Liver (tissue), 9 donors: ENCODE measurements around the gene PSMB7. TPM values are rescaled to one million over a fixed set of nuclear protein-coding genes. Genes with fewer than 3 reads are reported as not detected.

Source experiments
- DNase-seq: peaks from one replicate; pipeline ENCODE4 v3.0.0-alpha.2; 2017; ENCODE audit warnings: low spot score
- H3K27ac ChIP-seq, 2 donors: one replicate each; pipeline ENCODE4 v1.7.0; 2013; ENCODE audit warnings: inconsistent platforms in 2 of 2, low read length in 2 of 2, control low read depth in 1 of 2, low read depth in 1 of 2, mild to moderate bottlenecking in 1 of 2
- H3K27me3 ChIP-seq, 4 donors: one replicate each; pipeline versions ENCODE4 v1.6.1 to v1.7.0; 2013; ENCODE audit warnings: low read length in 3 of 4, inconsistent platforms in 1 of 4, mild to moderate bottlenecking in 1 of 4, moderate library complexity in 1 of 4; ENCODE audit not compliant: control insufficient read depth in 4 of 4, insufficient read depth in 4 of 4
- H3K36me3 ChIP-seq, 4 donors: one replicate each; pipeline versions ENCODE4 v1.6.1 to v1.7.0; 2013; ENCODE audit warnings: low read length in 3 of 4, mild to moderate bottlenecking in 3 of 4, low read depth in 1 of 4, moderate library complexity in 1 of 4; ENCODE audit not compliant: control insufficient read depth in 4 of 4, insufficient read depth in 3 of 4
- H3K4me1 ChIP-seq, 4 donors: one replicate each; pipeline versions ENCODE4 v1.6.1 to v1.7.0; 2013; ENCODE audit warnings: low read length in 3 of 4, mild to moderate bottlenecking in 3 of 4, moderate library complexity in 1 of 4; ENCODE audit not compliant: control insufficient read depth in 4 of 4, insufficient read depth in 4 of 4
- H3K4me3 ChIP-seq, 3 donors: one replicate each; pipeline versions ENCODE4 v1.6.1 to v1.7.0; 2013; ENCODE audit warnings: low read length in 3 of 3, control low read depth in 1 of 3, low read depth in 1 of 3, mild to moderate bottlenecking in 1 of 3
- H3K9ac ChIP-seq, 2 donors: one replicate each; pipeline ENCODE4 v1.7.0; 2013; ENCODE audit warnings: low read length in 2 of 2, mild to moderate bottlenecking in 2 of 2, moderate library complexity in 2 of 2, control low read depth in 1 of 2, low read depth in 1 of 2
- H3K9me3 ChIP-seq, 4 donors: one replicate each; pipeline versions ENCODE4 v1.6.1 to v1.7.0; 2013; ENCODE audit warnings: low read length in 3 of 4; ENCODE audit not compliant: control insufficient read depth in 4 of 4
- FOXA2 ChIP-seq: IDR thresholded peaks from 2 replicates; pipeline ENCODE4 v1.6.1; 2016; ENCODE audit warnings: antibody characterized with exemption
- HNF4A ChIP-seq, 2 donors: conservative IDR thresholded peaks; 2 replicates each; pipeline ENCODE4 v1.6.1; 2016; ENCODE audit warnings: antibody characterized with exemption in 2 of 2, mild to moderate bottlenecking in 2 of 2
- HNF4G ChIP-seq: IDR thresholded peaks from 2 replicates; pipeline ENCODE4 v1.6.1; 2016; ENCODE audit warnings: antibody characterized with exemption
- JUND ChIP-seq, 2 donors: IDR thresholded peaks; 2 replicates each; pipeline ENCODE4 v1.6.1; 2016; ENCODE audit warnings: antibody characterized with exemption in 2 of 2
- NR2F2 ChIP-seq: IDR thresholded peaks from 2 replicates; pipeline ENCODE4 v1.6.1; 2016; ENCODE audit warnings: antibody characterized with exemption
- RAD21 ChIP-seq, 2 donors: IDR thresholded peaks; 2 replicates each; pipeline ENCODE4 v1.6.1; 2016; ENCODE audit warnings: antibody characterized with exemption in 2 of 2, mild to moderate bottlenecking in 2 of 2
- SP1 ChIP-seq: IDR thresholded peaks from 2 replicates; pipeline ENCODE4 v1.6.1; 2018; ENCODE audit warnings: antibody characterized with exemption, mild to moderate bottlenecking
- WGBS: extraction: QIAGEN DNeasy Blood & Tissue Kit; methylation state at CpG from one replicate; pipeline ENCODE4 v1.1.7; 2013; 5-methylcytosine and 5-hydroxymethylcytosine counted together
- polyA plus RNA-seq, 2 donors: library from polyadenylated mRNA; stranded (reverse) in 1 of 2; unstranded in 1 of 2; fragments of 200-250 nt in 1 of 2; fragments of >200 nt in 1 of 2; fragmentation: Nextera tagmentation in 1 of 2; extraction: Ambion mirVana in 1 of 2; gene quantifications; one replicate each; pipeline versions ENCODE4 v1.2.1 to v1.2.3, GENCODE V29; 2013 to 2015
- total RNA-seq, 2 donors: library from RNA; depleted of rRNA; stranded (reverse); fragments of >200 nt; gene quantifications; one replicate each; pipeline ENCODE4 v1.2.3, GENCODE V29; 2014
- TF ChIP-seq, protein P1 (sequence below): IDR thresholded peaks from 2 replicates; pipeline ENCODE4 v1.6.1; 2016; ENCODE audit warnings: antibody characterized with exemption
- TF ChIP-seq, protein P2 (sequence below): fragments of 150-350 bp; IDR thresholded peaks from 2 replicates; pipeline ENCODE4 v1.5.1; 2017; ENCODE audit warnings: improper control_type of control experiment, low read depth, low read length; ENCODE audit not compliant: missing input control
- TF ChIP-seq, protein P3 (sequence below): IDR thresholded peaks from 2 replicates; pipeline ENCODE4 v1.6.1; 2016; ENCODE audit warnings: antibody characterized with exemption
- donor health status: healthy.
- donor health status: healthy.
- donor health status: healthy.
- donor health status: healthy.
- donor health status: healthy.

PSMB7 gene
- total and polyA plus RNA-seq, 4 donors: 90.9 to 183 (median 134) TPM

- no peak for DNase-seq
- TF ChIP-seq HNF4G (no peak), SP1 (no peak), RAD21 (IDR thresholded peaks at IDR 0.05) (no peak), HNF4A (conservative IDR thresholded peaks at IDR 0.05) (no peak), FOXA2 (no peak), NR2F2 (no peak)
- TF ChIP-seq, protein P1, sequence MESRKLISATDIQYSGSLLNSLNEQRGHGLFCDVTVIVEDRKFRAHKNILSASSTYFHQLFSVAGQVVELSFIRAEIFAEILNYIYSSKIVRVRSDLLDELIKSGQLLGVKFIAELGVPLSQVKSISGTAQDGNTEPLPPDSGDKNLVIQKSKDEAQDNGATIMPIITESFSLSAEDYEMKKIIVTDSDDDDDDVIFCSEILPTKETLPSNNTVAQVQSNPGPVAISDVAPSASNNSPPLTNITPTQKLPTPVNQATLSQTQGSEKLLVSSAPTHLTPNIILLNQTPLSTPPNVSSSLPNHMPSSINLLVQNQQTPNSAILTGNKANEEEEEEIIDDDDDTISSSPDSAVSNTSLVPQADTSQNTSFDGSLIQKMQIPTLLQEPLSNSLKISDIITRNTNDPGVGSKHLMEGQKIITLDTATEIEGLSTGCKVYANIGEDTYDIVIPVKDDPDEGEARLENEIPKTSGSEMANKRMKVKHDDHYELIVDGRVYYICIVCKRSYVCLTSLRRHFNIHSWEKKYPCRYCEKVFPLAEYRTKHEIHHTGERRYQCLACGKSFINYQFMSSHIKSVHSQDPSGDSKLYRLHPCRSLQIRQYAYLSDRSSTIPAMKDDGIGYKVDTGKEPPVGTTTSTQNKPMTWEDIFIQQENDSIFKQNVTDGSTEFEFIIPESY: no peak
- H3K27me3 ChIP-seq: no peaks in the 10 kb centered on the region
- WGBS: 93% methylated on average over 34 of the region's 34 CpGs
- H3K9ac ChIP-seq: no peak overlapping the region
- no peaks in the 10 kb centered on the region for H3K9me3 ChIP-seq
- peaks cover 0 to 17% (median 13%) of the 10 kb centered on the region in 4 donors for H3K4me1 ChIP-seq
- H3K4me3 ChIP-seq: no peak overlapping the region
- H3K36me3 ChIP-seq: peaks cover 4 to 75% (median 28%) of the 10 kb centered on the region in 4 donors
- no peak overlapping the region for H3K27ac ChIP-seq
Observed at GRCh38 chr9:124346347-124347163, 68.7 kb downstream of the PSMB7 start.

DNA sequence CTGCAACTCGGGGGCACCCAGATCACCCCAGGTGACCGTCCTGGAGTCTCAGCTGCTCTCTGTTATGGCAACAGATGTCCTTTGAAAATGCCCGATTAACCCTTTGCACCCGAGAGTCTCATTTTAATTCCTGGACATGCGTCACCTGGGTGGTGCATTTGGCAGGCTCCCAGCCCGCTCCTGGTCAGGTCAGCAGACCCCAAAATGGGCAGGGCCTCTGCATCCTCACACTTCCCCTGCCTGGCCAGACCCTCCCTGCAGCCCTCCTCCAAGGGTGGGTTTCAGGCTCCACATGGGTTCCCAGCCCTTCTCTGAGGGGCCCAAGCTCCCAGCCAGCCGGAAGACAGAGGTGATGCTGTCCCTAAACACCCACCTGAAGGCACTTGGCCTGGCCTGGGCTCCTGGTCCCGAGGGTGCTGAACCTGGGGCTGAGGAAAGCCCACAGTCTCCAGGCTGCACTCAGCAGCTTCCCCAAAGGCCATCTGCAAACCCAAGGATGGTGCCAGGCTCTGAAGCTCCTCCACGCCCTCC lies 69.4 kb downstream of the PSMB7 start:
- Histone ChIP-seq H3K4me1 (peaks cover 0 to 12% (median 7%) of the 10 kb centered on the region in 4 donors), H3K9ac (no peak overlapping the region), H3K27ac (no peak overlapping the region), H3K4me3 (no peak overlapping the region), H3K9me3 (no peaks in the 10 kb centered on the region), H3K27me3 (no peaks in the 10 kb centered on the region), H3K36me3 (peaks cover 4 to 72% (median 26%) of the 10 kb centered on the region in 4 donors)
- no peak for DNase-seq
- TF ChIP-seq, protein P2, sequence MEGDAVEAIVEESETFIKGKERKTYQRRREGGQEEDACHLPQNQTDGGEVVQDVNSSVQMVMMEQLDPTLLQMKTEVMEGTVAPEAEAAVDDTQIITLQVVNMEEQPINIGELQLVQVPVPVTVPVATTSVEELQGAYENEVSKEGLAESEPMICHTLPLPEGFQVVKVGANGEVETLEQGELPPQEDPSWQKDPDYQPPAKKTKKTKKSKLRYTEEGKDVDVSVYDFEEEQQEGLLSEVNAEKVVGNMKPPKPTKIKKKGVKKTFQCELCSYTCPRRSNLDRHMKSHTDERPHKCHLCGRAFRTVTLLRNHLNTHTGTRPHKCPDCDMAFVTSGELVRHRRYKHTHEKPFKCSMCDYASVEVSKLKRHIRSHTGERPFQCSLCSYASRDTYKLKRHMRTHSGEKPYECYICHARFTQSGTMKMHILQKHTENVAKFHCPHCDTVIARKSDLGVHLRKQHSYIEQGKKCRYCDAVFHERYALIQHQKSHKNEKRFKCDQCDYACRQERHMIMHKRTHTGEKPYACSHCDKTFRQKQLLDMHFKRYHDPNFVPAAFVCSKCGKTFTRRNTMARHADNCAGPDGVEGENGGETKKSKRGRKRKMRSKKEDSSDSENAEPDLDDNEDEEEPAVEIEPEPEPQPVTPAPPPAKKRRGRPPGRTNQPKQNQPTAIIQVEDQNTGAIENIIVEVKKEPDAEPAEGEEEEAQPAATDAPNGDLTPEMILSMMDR: no peak
- no peak for TF ChIP-seq HNF4A (conservative IDR thresholded peaks at IDR 0.05)
- TF ChIP-seq, protein P3, sequence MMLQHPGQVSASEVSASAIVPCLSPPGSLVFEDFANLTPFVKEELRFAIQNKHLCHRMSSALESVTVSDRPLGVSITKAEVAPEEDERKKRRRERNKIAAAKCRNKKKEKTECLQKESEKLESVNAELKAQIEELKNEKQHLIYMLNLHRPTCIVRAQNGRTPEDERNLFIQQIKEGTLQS: no peak
- no peak for TF ChIP-seq JUND (IDR thresholded peaks at IDR 0.05)
- TF ChIP-seq, protein P1: no peak
- WGBS: 89% methylated on average over 9 of the region's 9 CpGs
